ENCODE results near the gene LRMDA.

Gene LRMDA

GRCh38 chr10:76523791-76524351, 1092.4 kb downstream of the LRMDA start:
- TF ChIP-seq CTCF (IDR thresholded peaks at IDR 0.05): no peak

- no peak for TF ChIP-seq CTCF (IDR thresholded peaks at IDR 0.05)
These were observed 1108.9 kb downstream of the LRMDA start for GRCh38 chr10:76540331-76540730.

- TF ChIP-seq CTCF (IDR thresholded peaks at IDR 0.05): no peak
These were observed 1109.4 kb downstream of the LRMDA start for GRCh38 chr10:76540786-76541185.

GRCh38 chr10:76541852-76542251, 1110.4 kb downstream of the LRMDA start:
- TF ChIP-seq CTCF (IDR thresholded peaks at IDR 0.05): no peak

GRCh38 chr10:76542307-76542930, 1111.0 kb downstream of the LRMDA start:
- TF ChIP-seq CTCF (IDR thresholded peaks at IDR 0.05): no peak

- TF ChIP-seq CTCF (IDR thresholded peaks at IDR 0.05): no peak
These were observed 1112.2 kb downstream of the LRMDA start for GRCh38 chr10:76543655-76544054.

GRCh38 chr10:76544789-76545188, 1113.4 kb downstream of the LRMDA start:
- no peak for TF ChIP-seq CTCF (IDR thresholded peaks at IDR 0.05)

DNA sequence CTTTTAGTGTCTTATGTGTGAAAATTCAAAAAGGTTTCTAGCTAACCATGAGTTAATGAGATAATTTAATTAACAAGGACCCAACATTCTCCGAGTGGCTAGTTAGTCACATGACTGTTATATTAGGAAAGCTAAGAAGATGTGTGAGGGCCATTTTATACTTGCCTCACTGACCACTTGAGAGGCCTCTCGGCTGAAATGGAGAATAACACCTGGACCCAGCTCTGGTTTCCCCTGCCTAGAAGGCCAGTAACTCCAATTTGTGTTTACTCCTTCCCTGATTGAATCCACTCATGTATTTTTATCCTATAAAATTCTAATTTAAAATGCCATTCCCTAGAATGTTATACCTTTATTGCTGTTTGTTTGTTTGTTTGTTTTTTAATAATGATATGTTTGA, 1115.0 kb downstream of the LRMDA start:
- no peak for TF ChIP-seq CTCF (IDR thresholded peaks at IDR 0.05)
